ENCODE data around the gene LRRC43.

Gene LRRC43

DNA sequence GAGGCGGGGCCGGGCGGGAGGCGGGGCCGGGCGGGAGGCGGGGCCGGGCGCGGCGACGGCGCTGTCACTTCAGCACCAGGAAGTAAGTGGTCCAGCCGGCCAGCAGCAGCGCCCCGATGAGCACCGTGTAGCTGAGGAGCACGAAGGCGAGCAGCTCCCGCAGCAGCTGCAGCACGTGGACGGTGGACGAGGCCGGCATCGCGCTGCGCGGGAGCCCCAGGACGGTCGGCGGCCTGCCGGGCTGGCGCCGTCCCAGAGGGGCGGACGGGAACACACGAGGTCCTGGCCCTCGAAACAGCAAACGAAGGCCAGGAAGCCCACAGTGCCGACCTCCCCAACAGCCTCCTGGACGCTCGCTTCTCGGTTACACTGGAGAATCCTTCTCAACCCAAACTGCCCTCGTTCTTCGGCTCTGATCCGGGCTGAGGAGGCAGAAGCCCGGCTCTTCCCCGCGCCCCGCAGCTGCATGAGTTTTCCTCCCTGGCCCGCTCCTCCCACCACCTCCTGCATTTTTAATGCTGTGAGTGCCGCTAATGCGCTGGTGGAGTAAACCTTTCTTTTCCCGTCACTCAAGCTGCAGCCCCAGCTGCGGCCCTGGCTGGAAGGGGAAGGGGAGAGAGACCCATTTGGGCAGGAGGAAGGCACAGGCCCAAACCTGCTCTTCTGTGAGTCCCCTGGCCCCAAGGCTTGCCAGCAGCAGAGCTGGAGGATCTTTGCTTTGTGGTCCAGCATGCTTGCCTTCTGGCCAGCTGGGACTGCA is 43.6 kb downstream of the LRRC43 start:
- DNase-seq (ENCODE audit: low spot score): peak; percentile 94

DNA sequence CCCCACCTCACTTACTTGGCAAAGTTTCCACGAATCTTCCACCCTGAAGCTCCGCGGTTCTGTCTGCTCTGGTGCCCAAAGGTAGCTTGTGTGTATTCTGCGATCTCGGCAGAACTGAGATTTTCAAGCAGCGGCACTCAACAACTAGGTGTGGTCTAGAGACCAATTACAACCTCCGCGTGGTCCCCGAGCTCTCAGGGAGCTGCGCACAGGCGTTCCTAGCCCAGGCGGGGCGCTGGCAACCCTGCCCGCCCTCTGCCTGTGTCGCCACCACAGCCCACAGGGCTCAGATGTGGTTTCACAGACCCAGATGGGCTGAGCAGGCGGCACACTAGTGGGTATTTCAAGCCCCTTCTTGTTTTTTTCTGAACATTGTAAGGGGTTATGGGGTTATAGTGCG is 44.4 kb downstream of the LRRC43 start:
- no peak for DNase-seq (ENCODE audit: low spot score)

DNA sequence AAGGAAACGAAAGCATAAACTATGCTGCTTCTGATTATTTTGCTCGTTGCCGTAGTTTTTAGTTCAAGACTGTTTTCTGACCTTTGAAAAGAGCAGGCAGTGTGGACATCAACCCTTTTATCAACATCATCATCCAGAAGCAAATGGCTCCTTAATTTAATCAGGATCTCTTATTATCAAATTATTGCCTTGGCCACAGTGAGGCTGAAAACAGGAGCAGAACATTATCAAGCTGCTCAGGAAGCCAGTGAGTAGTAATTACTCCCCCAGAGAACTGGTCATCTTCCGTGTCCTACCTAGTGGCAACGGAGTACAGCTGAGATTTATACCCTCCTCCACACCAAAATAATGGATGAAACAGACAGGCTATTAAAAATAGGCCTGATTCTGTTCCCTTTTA is 45.2 kb downstream of the LRRC43 start:
- DNase-seq (ENCODE audit: low spot score): no peak

DNA sequence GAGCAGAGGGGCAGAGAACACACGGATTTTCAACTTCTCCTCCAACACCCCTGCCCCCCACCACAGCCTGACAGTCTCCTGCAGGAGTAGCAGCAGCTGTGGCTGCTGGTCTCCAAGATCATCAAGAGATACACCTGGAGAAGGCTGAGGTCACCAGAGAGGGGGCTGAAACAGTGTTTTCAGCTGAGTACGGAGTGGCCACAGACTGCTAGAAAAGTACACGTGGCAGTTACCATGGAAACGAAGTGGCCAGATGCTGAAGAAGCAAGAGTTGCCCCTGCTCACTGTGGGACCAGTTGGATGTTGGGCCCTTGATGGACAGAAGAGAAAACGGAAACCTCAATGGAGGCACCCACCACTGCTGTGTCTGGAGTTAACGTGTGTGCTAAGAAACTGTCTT is 47.9 kb downstream of the LRRC43 start:
- no peak for DNase-seq (ENCODE audit: low spot score)

DNA sequence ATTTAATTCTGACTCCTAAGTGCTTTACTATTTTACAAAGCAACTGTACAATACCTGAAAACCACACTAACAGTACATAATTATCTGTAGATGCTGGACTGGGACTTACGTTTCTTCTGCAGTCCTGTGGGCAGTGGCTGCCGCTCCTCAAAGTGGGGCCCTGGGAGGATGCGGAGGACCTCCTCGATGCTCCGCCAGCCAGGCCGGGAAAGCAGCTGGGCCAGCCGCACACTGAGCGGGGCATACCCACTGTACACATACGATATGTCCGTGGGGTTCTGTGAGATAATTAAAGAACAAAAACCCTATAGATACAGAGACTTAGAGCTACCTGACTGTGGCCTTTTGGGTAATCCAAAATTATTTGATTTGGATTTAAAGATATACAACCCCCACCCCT is 49.8 kb downstream of the LRRC43 start:
- no peak for DNase-seq (ENCODE audit: low spot score)

DNA sequence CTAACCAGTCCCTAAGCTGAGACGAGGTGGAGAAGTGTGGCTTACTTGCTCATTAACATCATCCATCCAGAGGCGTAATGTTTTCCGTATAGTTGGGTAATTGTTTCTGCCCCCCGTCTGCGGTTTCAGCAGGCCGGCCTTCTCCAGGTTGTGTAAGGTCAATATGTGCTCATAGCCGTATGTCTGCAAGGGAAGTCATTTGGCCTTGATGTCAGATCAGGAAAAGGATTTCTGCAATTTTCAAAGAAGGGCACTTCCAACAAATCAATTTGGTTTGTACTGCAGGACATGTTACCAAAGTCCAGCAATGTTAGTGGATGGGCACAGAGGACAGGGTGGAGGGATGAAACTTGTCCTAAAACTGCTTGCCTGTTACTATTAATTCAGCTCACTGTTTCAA is 52.8 kb downstream of the LRRC43 start:
- no peak for DNase-seq (ENCODE audit: low spot score)

DNA sequence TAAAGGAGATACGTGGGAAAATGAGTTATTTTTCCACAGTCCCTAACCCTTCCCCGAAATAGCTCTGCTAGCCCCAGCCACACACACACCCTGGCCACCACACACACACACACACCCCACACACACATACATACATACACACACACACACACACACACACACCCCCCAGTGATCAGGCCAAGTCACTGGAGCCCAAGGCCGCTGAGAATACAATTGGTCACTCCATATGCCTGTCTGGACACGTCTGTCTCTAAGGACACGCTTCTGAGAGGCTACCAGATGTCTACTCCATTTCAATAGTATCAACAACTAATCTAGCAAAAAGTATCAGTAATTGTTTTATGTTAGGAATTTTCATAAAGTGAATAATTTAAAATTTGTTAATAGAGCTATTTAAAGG is 55.9 kb downstream of the LRRC43 start:
- DNase-seq (ENCODE audit: low spot score): no peak

DNA sequence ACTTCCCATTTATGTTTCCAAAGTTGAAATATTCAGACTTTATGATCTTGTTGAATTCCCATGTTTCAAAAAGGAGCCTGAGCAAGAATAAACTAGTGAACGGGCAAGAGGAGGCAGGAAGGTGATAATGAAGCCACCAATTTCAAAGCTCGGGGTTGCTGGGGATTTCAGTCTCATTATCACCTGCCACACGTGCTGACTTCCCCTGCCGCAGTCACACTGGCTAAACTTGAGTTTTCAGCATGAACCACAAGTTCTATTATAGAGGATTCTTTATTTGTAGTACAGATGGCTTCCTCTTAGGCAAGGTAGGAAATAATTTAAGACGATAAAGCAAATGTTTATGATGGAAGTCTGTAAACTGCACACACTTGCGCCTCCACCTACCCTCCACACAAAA is 61.0 kb downstream of the LRRC43 start:
- DNase-seq (ENCODE audit: low spot score): no peak

DNA sequence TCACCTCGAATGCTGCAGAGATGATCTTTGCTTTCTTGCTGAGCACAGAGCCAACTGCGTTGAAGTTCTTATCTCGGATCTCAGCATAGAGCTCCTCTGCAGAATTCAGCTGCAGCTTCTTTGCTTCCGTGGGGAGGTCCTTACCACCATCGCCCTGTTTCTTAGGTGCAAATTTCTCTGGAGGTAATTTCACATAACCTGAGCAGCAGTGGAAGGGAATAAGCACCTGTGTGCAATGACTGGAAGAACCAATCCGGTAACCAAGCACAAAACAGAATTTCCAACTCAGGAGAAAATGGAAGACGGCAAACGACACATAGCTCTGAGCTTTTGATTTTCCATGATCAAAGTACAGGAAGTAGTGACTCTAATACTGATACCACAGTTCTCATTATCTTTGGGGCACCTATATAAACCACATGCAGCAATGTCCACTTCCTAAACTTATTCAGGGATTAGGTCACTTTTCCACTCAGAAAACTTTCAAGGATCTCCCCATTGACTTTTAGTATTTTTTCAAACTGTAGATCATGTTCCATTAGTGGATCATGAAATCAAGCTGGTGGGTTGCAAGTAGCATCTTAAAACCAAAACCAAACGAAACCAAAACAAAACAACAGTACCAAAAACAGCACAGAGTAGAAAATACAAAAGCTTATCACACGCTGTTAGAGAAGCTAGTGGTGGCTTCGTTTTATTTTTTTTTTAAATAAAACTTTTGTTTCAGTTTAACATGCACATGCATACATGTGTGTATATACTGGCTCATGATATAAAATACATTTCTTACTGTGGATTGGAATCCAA is 61.8 kb downstream of the LRRC43 start:
- DNase-seq (ENCODE audit: low spot score): no peak

DNA sequence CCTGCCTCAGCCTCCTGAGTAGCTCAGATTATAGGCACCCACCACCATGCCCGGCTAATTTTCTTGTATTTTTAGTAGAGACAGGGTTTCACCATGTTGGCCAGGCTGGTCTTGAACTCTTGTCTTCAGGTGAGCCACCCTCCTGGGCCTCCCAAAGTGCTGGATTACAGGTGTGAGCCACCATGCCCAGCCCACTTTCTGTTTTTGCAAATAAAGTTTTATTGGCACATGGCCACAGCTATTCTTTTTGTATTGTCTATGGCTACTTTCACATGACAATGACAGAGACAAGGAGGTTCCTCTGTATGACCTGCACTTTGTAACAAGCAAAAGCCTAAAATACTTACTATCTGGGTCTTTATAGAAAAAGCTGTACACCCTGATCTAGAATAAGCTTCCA is 62.6 kb downstream of the LRRC43 start:
- no peak for DNase-seq (ENCODE audit: low spot score)

DNA sequence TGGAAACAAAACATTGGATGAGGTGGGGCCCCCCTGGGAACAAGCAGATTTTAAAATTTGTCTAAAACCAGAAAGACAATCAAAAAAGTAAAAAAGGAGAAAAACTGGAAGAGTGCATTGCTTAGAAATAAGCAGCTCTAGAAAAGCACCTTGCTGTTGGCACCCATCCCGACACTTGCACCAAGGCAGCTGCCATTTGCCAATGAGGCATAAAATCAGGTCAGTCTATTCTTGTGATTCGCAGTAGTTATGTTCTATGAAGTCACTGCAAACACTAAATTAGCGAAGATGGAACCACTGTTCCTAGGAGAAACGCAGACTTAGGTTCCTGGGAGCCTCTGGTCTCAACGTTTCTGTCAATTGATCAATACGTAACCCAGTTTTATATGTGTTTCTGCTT is 67.1 kb downstream of the LRRC43 start:
- no peak for DNase-seq (ENCODE audit: low spot score)

DNA sequence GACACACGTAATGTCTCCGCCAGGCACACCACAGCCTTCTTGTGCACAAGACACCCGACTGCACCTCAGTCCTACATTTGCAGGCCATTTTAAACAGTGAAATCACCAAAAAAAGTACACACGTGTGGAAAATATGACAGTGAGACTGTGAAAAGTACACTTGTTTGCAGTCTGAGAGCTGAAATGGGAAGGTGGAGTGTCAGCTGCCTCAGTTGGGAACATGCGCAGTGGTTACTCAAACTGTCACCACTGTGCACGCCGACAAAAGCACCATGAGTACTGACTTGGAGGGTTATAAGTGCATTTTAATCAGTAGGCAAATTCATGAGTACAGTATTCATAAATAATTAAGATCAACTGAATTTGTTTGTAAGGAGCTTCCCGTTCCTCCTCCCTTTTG is 67.6 kb downstream of the LRRC43 start:
- DNase-seq (ENCODE audit: low spot score): no peak
